GM21529 (cell line): ENCODE results near the gene E2F8.
A peak's percentile ranks its signal among the peaks of the same experiment; 100 is the strongest.
"Not testable (repeated sequence)": the region's sequence is repeated elsewhere in the genome, so short reads cannot be mapped to it uniquely, and the experiment has no call there.

Experiments
- ATAC-seq: cut with Tn5 transposase; IDR thresholded peaks from one replicate; pipeline ENCODE4 v1.9.1; 2021; ENCODE audit not compliant: unreplicated experiment

Gene E2F8, protein sequence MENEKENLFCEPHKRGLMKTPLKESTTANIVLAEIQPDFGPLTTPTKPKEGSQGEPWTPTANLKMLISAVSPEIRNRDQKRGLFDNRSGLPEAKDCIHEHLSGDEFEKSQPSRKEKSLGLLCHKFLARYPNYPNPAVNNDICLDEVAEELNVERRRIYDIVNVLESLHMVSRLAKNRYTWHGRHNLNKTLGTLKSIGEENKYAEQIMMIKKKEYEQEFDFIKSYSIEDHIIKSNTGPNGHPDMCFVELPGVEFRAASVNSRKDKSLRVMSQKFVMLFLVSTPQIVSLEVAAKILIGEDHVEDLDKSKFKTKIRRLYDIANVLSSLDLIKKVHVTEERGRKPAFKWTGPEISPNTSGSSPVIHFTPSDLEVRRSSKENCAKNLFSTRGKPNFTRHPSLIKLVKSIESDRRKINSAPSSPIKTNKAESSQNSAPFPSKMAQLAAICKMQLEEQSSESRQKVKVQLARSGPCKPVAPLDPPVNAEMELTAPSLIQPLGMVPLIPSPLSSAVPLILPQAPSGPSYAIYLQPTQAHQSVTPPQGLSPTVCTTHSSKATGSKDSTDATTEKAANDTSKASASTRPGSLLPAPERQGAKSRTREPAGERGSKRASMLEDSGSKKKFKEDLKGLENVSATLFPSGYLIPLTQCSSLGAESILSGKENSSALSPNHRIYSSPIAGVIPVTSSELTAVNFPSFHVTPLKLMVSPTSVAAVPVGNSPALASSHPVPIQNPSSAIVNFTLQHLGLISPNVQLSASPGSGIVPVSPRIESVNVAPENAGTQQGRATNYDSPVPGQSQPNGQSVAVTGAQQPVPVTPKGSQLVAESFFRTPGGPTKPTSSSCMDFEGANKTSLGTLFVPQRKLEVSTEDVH

DNA sequence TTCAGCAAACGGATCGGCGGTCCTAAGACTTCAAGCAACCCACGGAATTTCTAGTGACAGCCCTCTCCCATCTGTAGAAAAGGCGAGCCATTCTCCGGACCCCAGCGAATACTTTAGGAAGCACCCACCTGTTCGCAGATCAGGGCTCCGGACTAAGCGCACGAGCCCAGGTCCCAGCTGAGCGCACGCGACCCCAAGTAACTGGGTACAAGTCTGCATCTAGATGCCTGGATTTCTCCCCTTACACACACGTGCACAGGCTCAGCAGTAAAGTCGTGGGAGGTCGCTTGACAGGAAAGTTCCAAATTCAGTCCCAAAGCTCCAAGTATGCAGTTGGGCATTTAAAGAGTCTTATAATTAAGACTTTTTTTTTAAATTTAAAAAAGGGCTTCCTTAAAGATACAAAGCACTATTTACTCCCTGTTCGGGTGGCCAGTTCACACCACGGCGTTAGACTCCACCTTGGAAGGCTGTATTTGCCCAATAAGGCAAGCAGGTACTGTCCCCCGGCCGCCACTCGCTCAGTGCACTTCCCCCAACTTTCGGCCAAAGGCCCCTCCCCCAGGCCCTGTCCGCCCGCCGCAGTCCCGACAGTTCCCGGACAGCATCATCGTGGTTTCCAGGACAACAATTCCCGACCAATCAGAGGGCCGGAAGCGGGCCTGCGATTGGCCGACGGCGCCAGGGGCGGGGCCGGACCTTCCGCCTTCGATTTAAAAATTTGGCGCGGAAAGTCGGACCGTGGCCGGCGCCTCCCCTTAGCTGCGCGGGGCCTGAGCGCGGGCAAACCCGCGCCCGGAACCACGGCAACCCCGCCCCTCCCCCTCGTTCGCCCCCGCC is at the start of gene E2F8:
TSS of gene E2F8 (minus strand) at position 526 of the 840 bp plus-strand sequence. CDS start 824 bp downstream, outside the sequence.
- peak; percentile 87 for ATAC-seq

DNA sequence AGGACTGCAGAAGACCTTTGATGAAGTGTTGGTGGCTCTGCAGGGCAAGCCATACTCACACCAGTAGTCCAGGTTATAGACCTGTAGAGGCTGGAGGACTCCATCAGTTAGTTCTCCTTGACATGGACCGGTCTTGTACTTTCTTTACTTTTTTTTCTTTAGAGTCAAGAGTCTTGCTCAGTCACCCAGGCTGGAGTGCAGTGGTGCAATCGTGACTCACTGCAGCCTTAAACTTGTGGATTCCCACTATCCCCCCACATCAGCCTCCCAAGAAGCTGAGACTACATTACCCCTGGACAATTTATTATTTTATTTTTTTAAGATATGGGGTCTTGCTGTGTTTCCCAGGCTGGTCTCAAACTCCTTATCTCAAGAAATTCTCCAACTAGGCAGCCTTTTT is 49.6 kb upstream of the E2F8 start:
- ATAC-seq: no peak

DNA sequence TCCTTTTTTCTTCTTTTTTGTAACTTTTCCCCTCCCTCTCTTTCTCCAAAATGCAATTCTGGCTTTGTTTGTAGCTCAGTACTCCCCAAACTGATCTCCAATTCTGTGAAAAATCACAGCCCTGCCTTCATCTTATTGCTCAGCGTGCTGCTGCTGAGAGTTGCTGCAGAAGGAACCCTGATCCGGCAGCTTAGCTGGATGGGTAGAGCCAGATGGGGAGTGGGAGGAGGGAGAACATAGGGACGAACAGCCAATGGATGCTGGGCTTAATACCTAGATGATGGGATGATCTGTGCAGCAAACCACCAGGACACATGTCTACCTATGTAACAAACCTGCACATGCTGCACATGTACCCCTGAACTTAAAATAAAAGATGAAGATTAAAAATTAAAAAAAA is 47.5 kb upstream of the E2F8 start:
- ATAC-seq: no peak

DNA sequence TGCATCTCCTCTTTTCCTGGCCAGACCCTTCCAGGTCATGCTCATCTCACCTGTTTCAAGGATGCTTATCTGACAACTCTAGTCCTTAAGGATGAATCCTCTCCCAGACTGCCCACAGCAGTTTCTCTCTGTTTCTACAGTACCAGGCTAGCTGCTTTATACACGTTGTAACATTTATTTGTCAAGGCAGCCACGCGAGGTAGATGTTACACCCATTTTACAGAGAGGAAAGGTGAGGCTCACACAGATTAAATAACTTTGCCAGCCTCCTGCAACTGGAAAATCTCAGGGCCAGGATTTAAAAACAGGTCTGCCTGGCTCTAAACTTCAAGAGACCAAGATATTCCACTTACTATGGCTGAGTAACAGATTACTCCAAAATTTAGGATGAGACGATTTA is 45.7 kb upstream of the E2F8 start:
- ATAC-seq: no peak

DNA sequence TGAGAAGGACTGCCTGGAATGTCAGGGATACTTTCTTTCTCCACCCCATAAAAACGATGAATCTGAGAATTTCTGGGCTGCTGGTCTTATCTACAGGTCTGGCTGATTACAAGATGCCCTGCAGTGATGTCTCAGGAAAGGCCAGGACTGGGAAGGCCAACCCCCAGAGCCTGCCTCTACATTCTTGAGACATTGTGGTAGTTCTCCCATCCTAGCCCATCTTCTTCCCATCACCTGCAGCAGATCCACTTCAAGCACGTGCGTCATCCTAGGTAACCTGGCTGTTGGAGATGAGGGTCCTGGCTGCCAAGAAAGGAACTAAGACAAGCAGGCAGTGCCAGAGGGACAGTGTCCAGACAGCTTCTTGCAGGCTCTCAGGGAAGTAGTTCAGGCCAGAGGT is 44.1 kb upstream of the E2F8 start:
- ATAC-seq: no peak

DNA sequence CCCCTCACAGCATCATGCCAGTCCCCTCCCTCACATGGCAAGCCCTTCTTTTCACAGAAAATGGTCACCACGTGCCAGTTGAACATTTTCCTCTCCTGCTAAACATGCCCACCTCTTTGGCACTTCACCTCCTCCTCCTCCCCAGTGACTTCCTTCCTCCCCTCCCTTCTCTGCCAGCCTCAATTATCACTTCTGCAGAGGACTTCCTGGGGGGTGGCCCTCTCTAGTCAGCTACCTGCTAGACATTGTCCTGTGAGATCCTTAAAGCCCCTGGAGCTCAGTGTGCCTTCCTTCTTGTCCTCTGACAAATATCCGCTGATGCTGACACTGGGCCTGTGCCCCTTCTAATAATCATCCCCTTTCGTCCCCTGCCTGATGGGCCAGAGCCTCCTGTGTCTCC is 43.2 kb upstream of the E2F8 start:
- ATAC-seq: no peak

DNA sequence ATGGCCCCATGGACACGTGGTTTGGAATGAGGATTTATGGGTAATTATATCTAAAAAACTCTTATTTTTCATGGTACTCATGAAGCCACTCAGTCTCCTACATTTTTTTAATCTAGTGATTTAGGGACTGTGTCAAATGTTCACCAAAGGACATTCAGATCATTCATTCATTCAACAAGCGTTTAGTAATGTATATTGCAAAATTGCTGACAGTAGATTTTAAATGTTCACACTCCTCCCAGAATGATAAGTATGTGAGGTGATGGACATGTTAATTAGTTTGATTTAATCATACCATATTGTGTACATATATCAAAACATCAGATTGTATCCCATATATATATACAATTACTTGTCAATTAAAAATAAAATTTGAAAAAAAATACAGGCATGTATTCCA is 40.8 kb upstream of the E2F8 start:
- no peak for ATAC-seq

DNA sequence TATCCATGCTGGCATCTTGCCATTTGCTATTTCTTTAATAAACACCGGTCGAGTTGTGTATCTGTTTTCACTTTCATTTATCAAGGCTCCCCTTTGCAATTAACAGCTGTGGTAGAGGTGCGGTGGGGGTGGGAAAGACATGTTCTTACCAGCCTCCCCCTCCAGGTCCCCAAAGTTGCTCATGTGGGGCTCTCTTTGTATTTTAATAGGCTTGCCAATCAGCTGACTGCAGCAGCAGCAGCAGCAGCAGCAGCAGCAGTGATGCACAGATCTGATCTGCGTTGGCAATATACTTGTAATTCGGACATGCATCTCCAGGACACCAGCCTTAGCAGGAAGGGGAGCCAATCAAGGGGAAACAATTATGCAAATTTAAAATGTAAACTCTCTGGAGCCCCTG is 40.3 kb upstream of the E2F8 start:
- no peak for ATAC-seq

DNA sequence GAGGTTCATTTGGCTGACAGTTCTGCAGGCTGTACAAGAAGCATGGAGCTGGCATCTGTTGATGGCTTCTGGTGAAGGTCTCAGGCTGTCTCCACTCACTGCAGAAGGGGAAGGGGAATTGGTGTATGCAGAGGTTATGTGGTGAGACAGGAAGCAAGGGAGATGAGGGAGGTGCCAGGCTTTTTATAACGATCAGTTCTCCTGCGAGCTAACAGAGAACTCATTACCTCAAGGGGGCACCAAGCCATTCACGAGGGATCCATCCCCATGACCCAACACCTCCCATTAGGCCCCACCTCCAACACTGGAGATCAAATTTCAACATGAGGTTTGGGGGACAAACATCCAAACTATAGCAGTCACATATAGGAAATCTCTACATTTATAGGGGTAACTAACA is 38.7 kb upstream of the E2F8 start:
- no peak for ATAC-seq

DNA sequence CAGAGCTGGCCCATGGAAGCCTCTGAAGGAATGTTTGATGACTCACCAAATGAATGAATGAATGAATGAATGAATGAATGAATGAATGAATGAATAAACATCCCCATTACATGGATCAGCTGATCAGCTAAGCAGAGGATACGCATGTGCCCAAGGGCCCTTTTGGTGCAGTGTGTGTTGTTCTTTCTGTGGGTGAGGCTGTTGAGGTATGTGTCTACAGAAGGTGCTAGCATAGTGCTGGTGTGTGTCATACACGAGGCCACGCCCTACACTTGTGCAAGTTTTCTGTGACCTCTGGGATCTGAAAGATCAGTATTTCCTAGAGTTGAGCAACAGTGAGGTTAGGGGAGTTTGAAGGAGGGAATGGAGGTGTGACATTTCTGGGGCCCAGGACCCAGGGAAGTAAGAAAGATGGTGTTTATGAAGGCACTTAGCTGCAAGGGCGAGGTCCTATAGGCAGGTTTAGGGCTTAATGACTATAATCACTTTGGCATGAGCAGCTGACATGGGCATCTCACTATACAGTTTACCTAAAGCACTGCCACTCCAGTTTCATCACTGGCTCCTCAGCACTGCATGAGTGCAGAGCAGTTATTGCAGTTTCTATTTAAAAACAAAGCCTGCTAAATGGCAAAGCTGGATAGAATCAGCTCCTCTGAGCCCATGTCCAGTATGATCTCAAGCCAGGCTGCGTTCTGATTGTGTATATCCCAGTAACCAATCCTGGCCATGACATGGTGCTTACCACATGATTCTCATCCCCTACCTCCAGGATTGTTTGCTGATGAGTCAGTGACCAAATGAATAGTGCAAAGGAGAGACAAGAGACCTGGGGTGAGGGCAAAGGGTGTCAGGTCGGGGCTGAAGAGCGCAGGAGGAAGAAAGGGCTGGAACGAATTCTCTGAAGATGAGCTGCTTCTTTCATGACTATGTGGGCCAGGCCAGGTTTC is 36.4 kb upstream of the E2F8 start:
- ATAC-seq: no peak

DNA sequence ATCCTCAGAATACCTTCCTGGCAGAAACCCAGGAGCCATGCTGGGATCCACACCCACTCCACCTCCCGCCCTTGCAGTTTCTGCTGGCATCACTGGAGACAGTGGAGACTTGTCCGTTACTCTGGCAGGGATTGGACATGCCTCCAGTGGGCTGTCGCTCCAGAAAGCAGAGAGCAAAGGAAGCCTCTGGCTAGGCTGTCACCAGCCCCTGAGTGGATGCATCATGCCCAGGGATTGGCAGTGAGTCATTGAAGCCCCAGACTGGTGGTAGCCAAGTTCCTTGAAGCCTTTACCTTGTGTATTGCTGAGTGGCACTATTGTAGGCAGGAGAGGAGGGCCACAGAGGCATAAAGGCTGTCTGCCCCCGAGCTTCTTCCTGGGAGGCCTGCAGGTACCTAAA is 34.8 kb upstream of the E2F8 start:
- ATAC-seq: no peak

DNA sequence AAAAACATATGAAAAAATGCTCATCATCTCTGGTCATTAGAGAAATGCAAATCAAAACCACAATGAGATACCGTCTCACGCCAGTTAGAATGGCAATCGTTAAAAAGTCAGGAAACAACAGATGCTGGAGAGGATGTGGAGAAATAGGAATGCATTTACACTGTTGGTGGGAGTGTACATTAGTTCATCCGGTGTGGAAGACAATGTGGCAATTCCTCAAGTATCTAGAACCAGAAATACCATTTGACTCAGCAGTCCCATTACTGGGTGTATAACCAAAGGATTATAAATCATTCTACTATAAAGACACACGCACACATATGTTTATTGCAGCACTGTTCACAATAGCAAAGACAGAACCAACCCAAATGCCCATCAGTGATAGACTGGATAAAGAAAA is 32.5 kb upstream of the E2F8 start:
- ATAC-seq: not testable (repeated sequence)

DNA sequence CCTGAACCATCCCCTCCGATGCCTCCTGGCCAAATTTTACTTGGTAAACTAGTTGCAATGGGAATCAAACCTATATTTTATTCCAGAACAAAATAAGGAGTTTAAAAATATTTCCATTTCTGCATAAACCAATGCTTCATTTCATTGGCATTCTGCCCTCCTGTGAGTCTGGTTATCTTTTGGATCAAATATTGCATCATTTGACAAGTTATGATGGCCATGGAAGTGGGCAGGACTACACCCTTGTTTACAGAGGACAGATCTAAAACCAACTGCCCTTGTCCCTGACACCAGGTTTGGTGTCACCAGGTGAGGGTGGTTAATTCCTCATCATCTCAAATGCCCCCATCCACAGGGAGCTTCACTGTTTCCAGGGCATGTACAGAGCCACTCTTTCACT is 28.2 kb upstream of the E2F8 start:
- ATAC-seq: no peak

DNA sequence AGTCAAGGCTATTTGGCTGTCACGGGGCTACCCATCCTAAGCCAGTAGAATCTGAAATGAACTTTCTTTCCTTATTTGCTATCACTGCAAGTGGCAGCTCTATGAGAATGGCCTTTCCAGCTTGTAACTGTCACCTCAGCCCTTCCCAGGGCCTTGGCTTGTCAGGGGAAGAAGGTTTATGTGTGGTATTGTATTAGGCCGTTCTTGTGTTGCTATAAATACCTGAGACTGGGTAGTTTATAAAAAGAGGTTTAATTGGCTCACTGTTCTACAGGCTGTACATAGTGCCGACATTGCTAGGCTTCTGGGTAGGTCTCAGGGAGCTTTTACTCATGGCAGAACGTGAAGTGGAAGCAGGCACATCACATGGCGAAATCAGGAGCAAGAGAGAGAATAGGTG is 26.8 kb upstream of the E2F8 start:
- ATAC-seq: no peak

DNA sequence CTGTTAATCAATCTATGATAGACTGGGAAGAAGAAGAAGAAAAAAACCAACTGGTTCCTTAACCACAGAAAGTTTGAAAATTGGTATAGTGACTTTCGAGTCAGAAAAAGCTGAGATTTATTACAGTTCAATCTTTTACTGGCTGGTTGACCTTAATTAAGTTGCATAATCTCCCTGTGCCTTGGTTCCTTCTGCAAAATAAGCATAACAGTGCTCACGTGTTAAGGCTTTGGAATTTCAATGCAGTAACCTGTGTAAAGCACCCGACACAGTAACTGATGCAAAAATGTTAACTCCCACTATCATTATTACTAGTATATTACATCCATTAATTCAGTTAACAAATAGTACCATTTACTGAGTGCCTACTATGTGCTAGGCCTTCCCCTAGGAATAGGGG is 22.6 kb upstream of the E2F8 start:
- ATAC-seq: no peak

DNA sequence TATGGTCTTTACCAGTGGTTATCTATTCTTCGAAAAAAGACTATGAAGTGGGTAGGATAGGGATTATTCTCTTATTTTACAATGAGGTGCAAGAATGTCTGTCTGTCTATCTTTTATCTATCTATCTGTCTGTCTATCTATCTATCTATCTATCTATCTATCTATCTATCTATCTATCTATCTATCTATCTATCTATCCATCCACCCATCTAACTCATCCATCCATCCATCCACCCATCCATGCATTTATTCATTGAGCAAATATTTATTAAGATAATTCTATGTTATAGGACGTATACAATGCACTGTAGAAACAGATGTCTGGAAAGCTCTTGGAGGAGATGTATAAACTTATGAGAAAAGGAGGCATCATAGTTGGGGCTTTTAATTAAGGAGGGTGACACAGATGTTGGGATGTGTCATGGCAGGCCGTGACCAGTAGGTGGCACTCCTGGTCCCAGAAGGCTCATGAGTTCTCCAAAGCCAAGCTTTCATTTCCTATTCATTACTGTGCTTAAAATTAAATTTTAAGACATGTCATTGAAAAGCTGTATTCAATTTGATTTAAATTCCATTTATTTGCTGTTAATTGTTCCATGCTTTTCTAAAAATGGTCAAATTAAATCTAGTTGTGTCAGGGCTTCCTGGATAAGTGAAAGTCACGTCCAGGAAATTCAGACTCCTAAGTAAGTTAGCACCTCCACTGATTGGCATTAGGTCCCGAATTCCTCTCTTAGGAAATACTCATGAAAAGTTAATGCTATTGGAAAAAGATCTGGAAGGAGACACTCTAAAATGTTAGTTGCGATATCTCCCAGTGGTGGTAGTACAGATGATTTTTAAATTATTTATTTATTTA is 19.0 kb upstream of the E2F8 start:
- ATAC-seq: peak; percentile 82

DNA sequence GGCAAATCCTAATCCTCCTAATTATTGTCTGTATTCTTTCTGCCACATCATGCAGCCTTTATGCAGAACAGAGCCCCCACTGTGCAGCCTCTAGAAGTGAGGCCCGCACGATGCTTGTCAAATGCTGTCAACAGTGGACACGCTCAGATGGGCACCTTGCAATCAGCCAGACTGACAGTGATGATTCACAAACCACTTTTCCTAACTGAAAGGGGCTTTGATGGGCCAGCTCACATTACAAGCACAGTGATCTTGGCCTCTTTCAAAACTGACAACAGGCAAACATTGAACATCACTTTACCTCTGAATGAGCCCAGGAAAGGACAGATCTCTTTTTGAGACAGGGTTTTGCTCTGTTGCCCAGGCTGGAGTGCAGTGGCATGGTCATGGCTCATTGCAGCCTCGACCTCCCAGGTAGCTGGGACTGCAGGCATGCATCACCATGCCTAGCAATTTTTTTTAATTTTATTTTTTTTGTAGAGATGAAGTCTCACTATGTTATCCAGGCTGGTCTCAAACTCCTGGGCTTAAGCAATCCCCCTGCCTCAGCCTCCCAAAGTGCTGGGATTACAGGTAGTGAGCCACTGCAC is 18.0 kb upstream of the E2F8 start:
- no peak for ATAC-seq

DNA sequence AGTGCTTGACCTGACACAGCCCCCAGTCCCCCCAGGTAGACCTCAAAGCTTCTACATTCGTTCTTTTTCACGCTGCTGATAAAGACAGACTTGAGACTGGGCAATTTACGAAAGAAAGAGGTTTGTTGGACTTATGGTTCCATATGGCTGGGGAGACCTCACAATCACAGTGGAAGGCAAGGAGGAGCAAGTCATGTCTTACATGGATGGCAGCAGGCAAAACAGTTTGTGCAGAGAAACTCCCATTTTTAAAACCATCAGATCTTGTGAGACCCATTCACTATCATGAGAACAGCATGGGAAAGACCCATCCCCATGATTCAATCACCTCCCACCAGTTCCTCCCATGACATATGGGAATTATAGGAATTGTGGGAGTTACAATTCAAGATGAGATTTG is 13.7 kb upstream of the E2F8 start:
- not testable (repeated sequence) for ATAC-seq

DNA sequence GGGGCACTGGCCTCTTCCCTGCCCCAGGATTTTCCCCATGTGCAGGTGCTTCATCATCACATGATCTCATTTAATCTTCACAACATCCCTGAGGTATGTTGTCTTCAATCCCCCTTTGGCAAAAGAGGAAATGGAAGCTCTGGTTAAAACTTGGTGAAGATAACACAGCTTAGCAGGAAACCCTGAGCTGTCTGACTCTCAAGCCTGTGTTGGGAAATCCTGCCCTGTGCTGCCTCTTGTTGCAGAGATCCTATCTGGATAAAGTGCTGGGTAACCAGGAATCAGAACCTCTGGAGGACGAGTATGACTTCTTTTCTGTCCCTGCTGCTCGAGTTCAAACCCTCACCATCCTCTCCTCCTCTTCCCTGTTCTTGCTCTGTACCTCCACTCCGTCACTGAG is 13.1 kb upstream of the E2F8 start:
- ATAC-seq: no peak
